ENCODE measurements around the gene ANAPC13.

The ANAPC13 gene

DNA sequence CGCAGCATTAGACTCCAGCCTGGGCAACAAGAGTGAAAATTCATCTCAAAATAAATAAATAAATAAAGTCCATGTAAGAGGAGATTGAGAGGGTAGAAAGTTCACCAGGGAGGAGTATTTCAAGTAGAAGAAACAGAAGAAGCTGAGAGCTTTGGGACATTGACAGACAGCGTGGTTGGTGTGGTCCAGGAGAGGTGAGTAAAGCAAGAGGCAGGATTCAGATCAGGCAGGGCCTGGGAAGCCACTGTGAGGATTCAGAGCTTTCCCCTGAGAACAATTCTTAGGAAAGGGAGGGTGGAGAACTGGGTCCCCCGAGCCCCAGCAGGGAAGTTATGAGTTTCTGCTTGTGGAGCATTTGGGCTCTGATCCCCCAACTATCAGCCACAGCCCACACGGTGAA, 57.4 kb downstream of the ANAPC13 start:
- Histone ChIP-seq H3K4me3 (ENCODE audit: low read depth, low read length) (no peak overlapping the region), H3K9me3 (ENCODE audit: control insufficient read depth, insufficient read depth, low read depth, low read length) (no peaks in the 10 kb centered on the region), H3K27ac (ENCODE audit: extremely low read depth, low read depth, low read length) (no peak overlapping the region), H3K36me3 (ENCODE audit: control insufficient read depth in 2 of 2, insufficient read depth in 1 of 2, low read length in 2 of 2) (no peaks in the 10 kb centered on the region), H3K4me1 (ENCODE audit: control insufficient read depth, insufficient read depth, low read length) (no peaks in the 10 kb centered on the region)
- no peak for TF ChIP-seq ZBTB17 (tag by site-specific recombination; IDR thresholded peaks at IDR 0.05)
- no peak for TF ChIP-seq ZNF423 (tag by site-specific recombination; IDR thresholded peaks at IDR 0.05)
- TF ChIP-seq ZNF571 (tag by site-specific recombination; IDR thresholded peaks at IDR 0.05): no peak
- TF ChIP-seq SP7 (tag by site-specific recombination; IDR thresholded peaks at IDR 0.05): no peak
- no peak for TF ChIP-seq ZNF174 (tag by site-specific recombination; IDR thresholded peaks at IDR 0.05)
- TF ChIP-seq ZNF133 (tag by site-specific recombination; IDR thresholded peaks at IDR 0.05): no peak
- no peak for TF ChIP-seq ZNF670 (tag by site-specific recombination; IDR thresholded peaks at IDR 0.05; ENCODE audit: low read depth)
- TF ChIP-seq OVOL3 (tag by site-specific recombination; IDR thresholded peaks at IDR 0.05): no peak
- TF ChIP-seq KLF7 (tag by site-specific recombination; IDR thresholded peaks at IDR 0.05; ENCODE audit: borderline replicate concordance): no peak
- no peak for TF ChIP-seq ZNF707 (tag by site-specific recombination; IDR thresholded peaks at IDR 0.05)
- no peak for TF ChIP-seq ZNF311 (tag by site-specific recombination; IDR thresholded peaks at IDR 0.05; ENCODE audit: borderline replicate concordance)
- TF ChIP-seq ZBTB8A (tag by site-specific recombination; IDR thresholded peaks at IDR 0.05): no peak
- ChIA-PET POLR2A (interaction anchor here (0.9 kb wide), 1 partner anchor 65 kb away, joined by 3 read pairs; no protein-coding TSS in a partner anchor), CTCF (interaction anchor here (0.6 kb wide), 1 partner anchor 38 kb away, joined by 3 read pairs; no protein-coding TSS in a partner anchor)

All from HEK293 (cell line).